ENCODE measurements around the gene HCK.

Gene HCK

GRCh38 chr20:32141465-32141980 lies 89.5 kb downstream of the HCK start:
- Histone ChIP-seq H3K4me3 (ENCODE audit: low read length) (no peak overlapping the region), H3F3A (ENCODE audit: insufficient read depth, low read length) (no peaks in the 10 kb centered on the region), H3K9me3 (replicated peaks; ENCODE audit: insufficient read depth, low read length) (no peaks in the 10 kb centered on the region), H3K9me2 (replicated peaks; ENCODE audit: insufficient read depth, low read length) (no peaks in the 10 kb centered on the region), H3K79me2 (ENCODE audit: low read length) (peaks cover 6% of the 10 kb centered on the region; the same call in 1 of the 2 replicates), H2AFZ (ENCODE audit: low read length) (no peak overlapping the region), H4K20me1 (ENCODE audit: insufficient read depth, low read length) (no peaks in the 10 kb centered on the region), H3K4me2 (ENCODE audit: low read depth, low read length) (no peak overlapping the region), H3K9ac (ENCODE audit: low read length) (no peak overlapping the region), H3K36me3 (replicated peaks; ENCODE audit: insufficient read depth, low read length) (peaks cover 4% of the 10 kb centered on the region; the same call in 1 of the 2 replicates), H3K27me3 (replicated peaks; ENCODE audit: insufficient read depth, low read length) (no peaks in the 10 kb centered on the region), H3K4me1 (ENCODE audit: low read length) (no peaks in the 10 kb centered on the region), H3K27ac (ENCODE audit: low read length) (no peak overlapping the region)
- no peak for DNase-seq
- TF ChIP-seq EZH2phosphoT487 (IDR thresholded peaks at IDR 0.05; ENCODE audit: low read length) (no peak), EZH2 (optimal IDR thresholded peaks at IDR 0.05; ENCODE audit: low read depth, low read length) (no peak)
- TF ChIP-seq, protein P1, sequence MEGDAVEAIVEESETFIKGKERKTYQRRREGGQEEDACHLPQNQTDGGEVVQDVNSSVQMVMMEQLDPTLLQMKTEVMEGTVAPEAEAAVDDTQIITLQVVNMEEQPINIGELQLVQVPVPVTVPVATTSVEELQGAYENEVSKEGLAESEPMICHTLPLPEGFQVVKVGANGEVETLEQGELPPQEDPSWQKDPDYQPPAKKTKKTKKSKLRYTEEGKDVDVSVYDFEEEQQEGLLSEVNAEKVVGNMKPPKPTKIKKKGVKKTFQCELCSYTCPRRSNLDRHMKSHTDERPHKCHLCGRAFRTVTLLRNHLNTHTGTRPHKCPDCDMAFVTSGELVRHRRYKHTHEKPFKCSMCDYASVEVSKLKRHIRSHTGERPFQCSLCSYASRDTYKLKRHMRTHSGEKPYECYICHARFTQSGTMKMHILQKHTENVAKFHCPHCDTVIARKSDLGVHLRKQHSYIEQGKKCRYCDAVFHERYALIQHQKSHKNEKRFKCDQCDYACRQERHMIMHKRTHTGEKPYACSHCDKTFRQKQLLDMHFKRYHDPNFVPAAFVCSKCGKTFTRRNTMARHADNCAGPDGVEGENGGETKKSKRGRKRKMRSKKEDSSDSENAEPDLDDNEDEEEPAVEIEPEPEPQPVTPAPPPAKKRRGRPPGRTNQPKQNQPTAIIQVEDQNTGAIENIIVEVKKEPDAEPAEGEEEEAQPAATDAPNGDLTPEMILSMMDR (IDR thresholded peaks at IDR 0.05; ENCODE audit: low read length) = no peak

DNA sequence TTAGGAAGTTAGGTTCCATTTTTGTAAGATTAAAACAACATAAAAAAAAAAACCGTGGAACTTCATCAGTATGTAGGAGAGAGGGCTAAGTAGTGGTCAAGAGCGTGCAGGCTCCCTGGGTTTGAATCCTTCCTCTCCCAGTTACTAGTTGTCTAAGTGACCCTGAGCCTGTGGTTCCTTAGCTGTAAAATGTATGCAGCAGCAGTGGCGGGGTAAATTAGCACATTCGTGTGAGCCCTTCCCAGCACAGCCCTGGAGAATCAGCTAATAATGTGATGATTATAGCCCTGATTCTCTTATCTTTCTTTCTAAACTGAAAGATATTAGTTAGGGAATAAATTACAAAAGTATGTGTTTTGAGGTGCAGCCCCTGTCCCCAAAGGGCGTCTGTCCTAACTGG lies 90.0 kb downstream of the HCK start:
- H3K9me2 ChIP-seq (replicated peaks; ENCODE audit: insufficient read depth, low read length) = no peaks in the 10 kb centered on the region
- no peak overlapping the region for H3K27ac ChIP-seq (ENCODE audit: low read length)
- no peaks in the 10 kb centered on the region for H4K20me1 ChIP-seq (ENCODE audit: insufficient read depth, low read length)
- no peaks in the 10 kb centered on the region for H3K27me3 ChIP-seq (replicated peaks; ENCODE audit: insufficient read depth, low read length)
- H3K79me2 ChIP-seq (ENCODE audit: low read length) = peaks cover 6% of the 10 kb centered on the region; the same call in 1 of the 2 replicates
- TF ChIP-seq, protein P1 (IDR thresholded peaks at IDR 0.05; ENCODE audit: low read length) = no peak
- TF ChIP-seq EZH2phosphoT487 (IDR thresholded peaks at IDR 0.05; ENCODE audit: low read length) (no peak), EZH2 (optimal IDR thresholded peaks at IDR 0.05; ENCODE audit: low read depth, low read length) (no peak)
- DNase-seq = no peak
- H3K4me1 ChIP-seq (ENCODE audit: low read length) = no peaks in the 10 kb centered on the region
- no peak overlapping the region for H3K4me3 ChIP-seq (ENCODE audit: low read length)
- no peak overlapping the region for H3K9ac ChIP-seq (ENCODE audit: low read length)
- H3F3A ChIP-seq (ENCODE audit: insufficient read depth, low read length) = no peaks in the 10 kb centered on the region
- no peaks in the 10 kb centered on the region for H3K9me3 ChIP-seq (replicated peaks; ENCODE audit: insufficient read depth, low read length)
- H3K4me2 ChIP-seq (ENCODE audit: low read depth, low read length) = no peak overlapping the region
- no peak overlapping the region for H2AFZ ChIP-seq (ENCODE audit: low read length)
- peaks cover 4% of the 10 kb centered on the region; the same call in 1 of the 2 replicates for H3K36me3 ChIP-seq (replicated peaks; ENCODE audit: insufficient read depth, low read length)

DNA sequence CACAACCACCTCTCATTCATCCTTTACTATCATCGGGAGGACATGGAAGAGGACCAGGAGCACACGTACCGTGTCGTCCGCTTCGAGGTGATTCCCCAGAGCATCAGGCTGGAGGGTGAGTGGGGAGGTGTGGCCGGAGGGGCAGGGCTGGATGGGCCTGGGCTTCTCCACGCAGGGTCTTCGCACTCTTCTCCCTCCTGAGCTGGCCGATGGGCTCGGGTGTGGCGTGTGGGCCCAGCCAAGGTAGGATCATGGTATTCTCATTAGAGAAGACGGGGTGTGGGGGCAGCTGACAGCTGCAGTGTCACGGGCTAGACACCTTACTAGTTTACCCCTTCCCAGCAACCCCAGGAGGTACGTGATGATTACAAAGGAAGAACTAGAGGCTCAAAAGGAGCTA lies 90.9 kb downstream of the HCK start:
- Histone ChIP-seq H4K20me1 (ENCODE audit: insufficient read depth, low read length) (no peaks in the 10 kb centered on the region), H3K79me2 (ENCODE audit: low read length) (0 out of 2 replicates have a peak, but pooled peaks cover 3% of the 10 kb centered on the region), H3K27me3 (replicated peaks; ENCODE audit: insufficient read depth, low read length) (no peaks in the 10 kb centered on the region), H3F3A (ENCODE audit: insufficient read depth, low read length) (no peaks in the 10 kb centered on the region), H3K4me2 (ENCODE audit: low read depth, low read length) (no peak overlapping the region), H3K4me3 (ENCODE audit: low read length) (no peak overlapping the region), H3K9ac (ENCODE audit: low read length) (no peak overlapping the region), H3K9me3 (replicated peaks; ENCODE audit: insufficient read depth, low read length) (no peaks in the 10 kb centered on the region), H3K36me3 (replicated peaks; ENCODE audit: insufficient read depth, low read length) (no peaks in the 10 kb centered on the region; the same call in 1 of the 2 replicates), H3K9me2 (replicated peaks; ENCODE audit: insufficient read depth, low read length) (no peaks in the 10 kb centered on the region), H3K4me1 (ENCODE audit: low read length) (no peaks in the 10 kb centered on the region), H2AFZ (ENCODE audit: low read length) (no peak overlapping the region), H3K27ac (ENCODE audit: low read length) (no peak overlapping the region)
- DNase-seq = no peak
- TF ChIP-seq EZH2 (optimal IDR thresholded peaks at IDR 0.05; ENCODE audit: low read depth, low read length) (no peak), EZH2phosphoT487 (IDR thresholded peaks at IDR 0.05; ENCODE audit: low read length) (no peak)
- TF ChIP-seq, protein P1 (IDR thresholded peaks at IDR 0.05; ENCODE audit: low read length) = no peak
